HEK293T (cell line): ENCODE measurements around the gene RUFY4.
"Not testable (repeated sequence)": the region's sequence is repeated elsewhere in the genome, so short reads cannot be mapped to it uniquely, and the experiment has no call there.

Experiments used
- CTCF ChIA-PET: fragments of 350-600 bp; formaldehyde crosslinking; extraction: SDS; loops from one replicate; lab custom pipeline; 2021; ENCODE audit warnings: antibody characterized with exemption, inconsistent platforms; lab: Yijun Ruan, JAX
- POLR2A ChIA-PET: fragments of 350-600 bp; formaldehyde crosslinking; extraction: SDS; loops from one replicate; lab custom pipeline; 2020; ENCODE audit warnings: antibody characterized with exemption, inconsistent platforms; lab: Yijun Ruan, JAX
- DNase-seq: peaks from one replicate; pipeline ENCODE4 v3.0.0; 2012; ENCODE audit warnings: mixed read lengths; ENCODE audit errors: extremely low spot score
- ARNT ChIP-seq: fragments of 450-650 bp; IDR thresholded peaks from 2 replicates; pipeline ENCODE4 v1.6.1; 2017; ENCODE audit warnings: mild to moderate bottlenecking
- BHLHE40 ChIP-seq: fragments of 450-650 bp; IDR thresholded peaks from 2 replicates; pipeline ENCODE4 v1.6.1; 2016; ENCODE audit warnings: mild to moderate bottlenecking, moderate library complexity, borderline replicate concordance
- CTBP1 ChIP-seq: fragments of 450-650 bp; IDR thresholded peaks from 2 replicates; pipeline ENCODE4 v1.6.1; 2016; ENCODE audit warnings: borderline replicate concordance
- ELF4 ChIP-seq: fragments of 450-650 bp; IDR thresholded peaks from 2 replicates; pipeline ENCODE4 v1.6.1; 2017; ENCODE audit warnings: antibody characterized with exemption
- FOXA1 ChIP-seq: fragments of 450-650 bp; IDR thresholded peaks from 2 replicates; pipeline ENCODE4 v1.6.1; 2016; ENCODE audit warnings: mild to moderate bottlenecking
- FOXK2 ChIP-seq: fragments of 450-650 bp; IDR thresholded peaks from 2 replicates; pipeline ENCODE4 v1.6.1; 2016; ENCODE audit warnings: mild to moderate bottlenecking
- FOXM1 ChIP-seq: fragments of 450-650 bp; IDR thresholded peaks from 2 replicates; pipeline ENCODE4 v1.6.1; 2017; ENCODE audit warnings: mild to moderate bottlenecking, borderline replicate concordance
- HDGF ChIP-seq: fragments of 450-650 bp; IDR thresholded peaks from 2 replicates; pipeline ENCODE4 v1.6.1; 2017; ENCODE audit warnings: antibody characterized with exemption, borderline replicate concordance
- L3MBTL2 ChIP-seq: fragments of 450-650 bp; conservative IDR thresholded peaks from 2 replicates; pipeline ENCODE4 v1.6.1; 2016; ENCODE audit warnings: mild to moderate bottlenecking
- LEF1 ChIP-seq: fragments of 450-650 bp; IDR thresholded peaks from 2 replicates; pipeline ENCODE4 v1.6.1; 2017; ENCODE audit warnings: mild to moderate bottlenecking, borderline replicate concordance
- NFRKB ChIP-seq: fragments of 450-650 bp; IDR thresholded peaks from 2 replicates; pipeline ENCODE4 v1.6.1; 2016; ENCODE audit warnings: mild to moderate bottlenecking, moderate library complexity
- SP1 ChIP-seq: fragments of 450-650 bp; IDR thresholded peaks from 2 replicates; pipeline ENCODE4 v1.6.1; 2017
- SUZ12 ChIP-seq: fragments of 450-650 bp; IDR thresholded peaks from 2 replicates; pipeline ENCODE4 v1.6.1; 2016; ENCODE audit warnings: mild to moderate bottlenecking
- TARDBP ChIP-seq: fragments of 450-650 bp; IDR thresholded peaks from 2 replicates; pipeline ENCODE4 v1.6.1; 2016
- ZNF384 ChIP-seq: fragments of 450-650 bp; IDR thresholded peaks from 2 replicates; pipeline ENCODE4 v1.6.1; 2016
- TF ChIP-seq, protein P1 (sequence below): fragments of 450-650 bp; IDR thresholded peaks from 2 replicates; pipeline ENCODE4 v1.6.1; 2016

Gene RUFY4

GRCh38 chr2:218039171-218039570 lies 29.9 kb upstream of the RUFY4 start:
- POLR2A ChIA-PET = no interaction called here
- TF ChIP-seq FOXA1 (no peak), CTBP1 (no peak), SUZ12 (no peak), ARNT (no peak), L3MBTL2 (no peak), NFRKB (no peak), FOXK2 (no peak), FOXM1 (no peak), LEF1 (no peak), SP1 (no peak), TARDBP (no peak), ZNF384 (no peak), ELF4 (no peak), BHLHE40 (no peak), HDGF (no peak)
- TF ChIP-seq, protein P1, sequence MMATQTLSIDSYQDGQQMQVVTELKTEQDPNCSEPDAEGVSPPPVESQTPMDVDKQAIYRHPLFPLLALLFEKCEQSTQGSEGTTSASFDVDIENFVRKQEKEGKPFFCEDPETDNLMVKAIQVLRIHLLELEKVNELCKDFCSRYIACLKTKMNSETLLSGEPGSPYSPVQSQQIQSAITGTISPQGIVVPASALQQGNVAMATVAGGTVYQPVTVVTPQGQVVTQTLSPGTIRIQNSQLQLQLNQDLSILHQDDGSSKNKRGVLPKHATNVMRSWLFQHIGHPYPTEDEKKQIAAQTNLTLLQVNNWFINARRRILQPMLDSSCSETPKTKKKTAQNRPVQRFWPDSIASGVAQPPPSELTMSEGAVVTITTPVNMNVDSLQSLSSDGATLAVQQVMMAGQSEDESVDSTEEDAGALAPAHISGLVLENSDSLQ = no peak
- no peak for DNase-seq
- CTCF ChIA-PET = interaction anchor here (1.0 kb wide), 1 partner anchor 250 kb away, joined by 5 read pairs; no protein-coding TSS in a partner anchor

GRCh38 chr2:218040883-218041282 lies 28.2 kb upstream of the RUFY4 start:
- ChIA-PET POLR2A (no interaction called here), CTCF (no interaction called here)
- TF ChIP-seq, protein P1 = no peak
- no peak for TF ChIP-seq NFRKB
- TF ChIP-seq FOXM1 = no peak
- DNase-seq = no peak

DNA sequence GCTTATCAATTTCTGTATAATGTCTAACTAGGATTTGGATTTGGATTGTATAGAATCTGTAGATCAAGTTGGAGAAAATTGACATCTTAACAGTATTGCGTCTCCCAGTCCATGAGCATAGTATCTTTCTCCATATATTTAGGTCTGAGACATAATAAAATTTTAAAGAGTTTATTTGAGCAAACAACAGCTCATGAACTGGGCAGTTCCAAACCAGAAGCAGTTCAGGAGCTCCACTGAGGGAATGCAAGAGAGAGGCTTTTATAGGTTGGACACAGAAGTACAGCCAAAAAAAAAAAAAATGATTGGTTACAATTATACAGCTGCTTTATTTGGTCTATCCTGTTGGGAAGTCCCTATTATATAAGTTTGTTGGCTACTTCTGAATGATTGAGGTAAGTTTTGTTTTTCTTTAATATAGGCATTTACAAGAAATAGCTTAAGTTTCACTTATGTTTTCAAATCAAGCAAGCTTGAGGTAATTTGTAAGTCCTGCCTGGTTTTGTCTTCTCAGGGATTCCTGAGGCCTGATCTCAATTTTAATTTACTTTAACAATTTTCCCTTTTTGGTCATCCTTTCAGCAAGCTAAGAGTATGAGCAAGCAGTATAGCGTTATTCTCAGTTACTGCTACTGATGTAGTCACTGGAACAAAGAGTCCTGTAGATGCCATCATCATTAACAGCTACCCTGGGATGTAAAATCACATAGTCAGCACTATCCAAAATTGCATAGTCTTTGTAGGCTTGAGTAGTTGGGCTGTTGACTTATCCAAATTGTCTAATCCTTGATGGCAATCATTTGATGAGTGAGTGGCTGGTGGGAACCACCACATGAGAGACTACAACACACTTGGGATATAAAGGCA lies 27.5 kb upstream of the RUFY4 start:
- POLR2A ChIA-PET = no interaction called here
- no peak for DNase-seq
- CTCF ChIA-PET = interaction anchor here (0.6 to 1.1 kb wide), 2 partner anchors 9 to 47 kb away, joined by 3 to 5 read pairs; no protein-coding TSS in a partner anchor
- no peak for TF ChIP-seq FOXA1
- no peak for TF ChIP-seq FOXK2
- no peak for TF ChIP-seq NFRKB
- TF ChIP-seq SP1 = no peak
- TF ChIP-seq FOXM1 = no peak
- no peak for TF ChIP-seq L3MBTL2
- no peak for TF ChIP-seq ZNF384
- no peak for TF ChIP-seq BHLHE40
- TF ChIP-seq HDGF = no peak

GRCh38 chr2:218043100-218043499 lies 26.0 kb upstream of the RUFY4 start:
- no peak for TF ChIP-seq ELF4
- TF ChIP-seq ZNF384 = no peak
- no peak for TF ChIP-seq HDGF
- TF ChIP-seq SUZ12 = no peak
- no peak for TF ChIP-seq LEF1
- TF ChIP-seq, protein P1 = no peak
- no peak for TF ChIP-seq BHLHE40
- TF ChIP-seq TARDBP = no peak
- TF ChIP-seq FOXK2 = no peak
- no peak for TF ChIP-seq NFRKB
- no peak for TF ChIP-seq FOXA1
- no peak for TF ChIP-seq L3MBTL2
- TF ChIP-seq FOXM1 = no peak
- TF ChIP-seq ARNT = no peak
- no peak for TF ChIP-seq CTBP1
- no peak for TF ChIP-seq SP1

GRCh38 chr2:218043701-218044109 lies 25.3 kb upstream of the RUFY4 start:
- TF ChIP-seq FOXK2 (no peak), ZNF384 (no peak), TARDBP (no peak)
- CTCF ChIA-PET = interaction anchor here (1.0 kb wide), 1 partner anchor 49 kb away, joined by 3 read pairs; no protein-coding TSS in a partner anchor
- no peak for DNase-seq
- POLR2A ChIA-PET = no interaction called here

More at GRCh38 chr2:218043100-218043499, 26.0 kb upstream of the RUFY4 start:
- DNase-seq = no peak
- CTCF ChIA-PET = interaction anchor here (1.0 kb wide), 1 partner anchor 49 kb away, joined by 3 read pairs; no protein-coding TSS in a partner anchor
- POLR2A ChIA-PET = no interaction called here

- CTCF ChIA-PET, POLR2A ChIA-PET, DNase-seq: not testable (repeated sequence)
Measured at GRCh38 chr2:218044599-218044998, 24.5 kb upstream of the RUFY4 start.
